ENCODE data around the gene OR2T5. TPM values are rescaled to one million over a fixed set of nuclear protein-coding genes. Genes with fewer than 3 reads are reported as not detected.

The OR2T5 gene, protein sequence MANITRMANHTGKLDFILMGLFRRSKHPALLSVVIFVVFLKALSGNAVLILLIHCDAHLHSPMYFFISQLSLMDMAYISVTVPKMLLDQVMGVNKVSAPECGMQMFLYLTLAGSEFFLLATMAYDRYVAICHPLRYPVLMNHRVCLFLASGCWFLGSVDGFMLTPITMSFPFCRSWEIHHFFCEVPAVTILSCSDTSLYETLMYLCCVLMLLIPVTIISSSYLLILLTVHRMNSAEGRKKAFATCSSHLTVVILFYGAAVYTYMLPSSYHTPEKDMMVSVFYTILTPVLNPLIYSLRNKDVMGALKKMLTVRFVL
- not detected in 2 replicates for total RNA-seq (2014; rRNA removed; shearing (Covaris generic))

DNA sequence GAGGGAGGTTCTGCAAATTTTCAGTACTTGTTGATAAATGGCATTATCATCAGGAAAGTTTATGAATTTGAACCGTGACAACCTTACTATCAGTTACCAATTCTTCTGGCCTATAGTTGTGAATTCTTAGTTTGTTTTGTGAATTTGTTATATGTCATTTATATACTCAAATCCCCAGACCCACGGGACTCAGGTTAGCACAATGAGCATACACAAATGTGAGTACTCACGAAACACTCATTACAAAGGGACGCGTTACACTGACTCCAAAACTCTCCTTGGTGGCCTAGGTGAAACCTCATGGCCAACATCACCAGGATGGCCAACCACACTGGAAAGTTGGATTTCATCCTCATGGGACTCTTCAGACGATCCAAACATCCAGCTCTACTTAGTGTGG, at the start of gene OR2T5:
OR2T5 (plus strand) TSS at position 301 of the 400 bp plus-strand sequence; CDS start at position 301, 0 bp downstream.

DNA sequence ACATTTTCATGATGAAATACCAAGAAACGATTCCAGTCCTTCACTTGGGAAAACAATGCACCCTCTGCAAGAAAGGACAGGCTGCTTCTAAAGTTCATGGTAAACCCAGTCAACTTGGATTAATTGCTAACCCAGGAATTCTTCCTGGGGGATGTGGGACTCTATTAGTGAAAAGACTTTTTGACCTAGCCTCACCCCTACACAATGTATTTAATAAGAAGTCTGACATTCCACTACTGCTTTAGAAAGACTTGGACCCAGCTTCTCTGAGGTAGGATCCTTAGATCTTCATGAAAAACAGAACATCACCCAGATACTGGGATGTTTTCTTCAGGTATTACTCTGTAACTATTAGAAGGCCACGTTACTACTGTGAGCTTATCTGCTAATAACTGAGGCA, 43.0 kb upstream of the OR2T5 start, which contains the start of gene OR2T2:
OR2T2 (plus strand) TSS at position 239 of the 400 bp plus-strand sequence. CDS start 7,161 bp downstream, outside the sequence.

GRCh38 chr1:248473051-248473450, 15.3 kb upstream of the OR2T5 start, which contains the start of gene OR2T3:
Gene OR2T3, plus strand, starts transcription at chr1:248473351. Its CDS starts 0 bp downstream, at chr1:248473351.

DNA sequence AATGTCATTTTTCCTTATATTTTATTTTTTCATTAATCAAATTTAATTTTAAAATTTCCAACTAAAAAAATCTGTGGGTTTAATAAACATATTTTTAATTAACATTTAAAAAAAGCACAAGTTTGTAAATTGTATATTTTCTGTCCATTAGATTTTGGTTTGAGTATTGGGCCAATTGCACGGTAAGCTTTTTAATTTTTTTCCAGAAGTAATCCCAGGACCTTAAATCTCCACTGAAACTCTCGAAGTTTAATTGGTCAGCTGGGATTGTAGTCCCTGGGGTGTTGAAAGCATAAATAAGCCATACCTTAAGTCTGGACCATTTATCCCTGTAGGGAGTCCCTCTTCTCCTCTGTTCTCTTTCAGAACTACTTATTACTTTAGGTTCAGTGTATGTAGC, 19.4 kb downstream of the OR2T5 start, which contains the start of gene OR2G6:
OR2G6 (plus strand) TSS at position 301 of the 400 bp plus-strand sequence. CDS start 13,574 bp downstream, outside the sequence.

Other genes with a start within 250 kb of the OR2T5 start
- 0.32 and 0.91 TPM in 2 replicates for gene OR2T33, start 210.6 kb upstream of the OR2T5 start, total RNA-seq (2014; rRNA removed; shearing (Covaris generic))
- not detected in 2 replicates for gene OR2T12, start 185.2 kb upstream of the OR2T5 start, total RNA-seq (2014; rRNA removed; shearing (Covaris generic))
- not detected in 2 replicates for gene OR2M7, start 164.0 kb upstream of the OR2T5 start, total RNA-seq (2014; rRNA removed; shearing (Covaris generic))
- gene OR14C36, start 139.8 kb upstream of the OR2T5 start, total RNA-seq (2014; rRNA removed; shearing (Covaris generic)) = not detected in 2 replicates
- not detected in 2 replicates for gene OR2T4, start 126.9 kb upstream of the OR2T5 start, total RNA-seq (2014; rRNA removed; shearing (Covaris generic))
- not detected in 2 replicates for gene OR2T6, start 112.8 kb upstream of the OR2T5 start, total RNA-seq (2014; rRNA removed; shearing (Covaris generic))
- not detected in 2 replicates for gene OR2T1, start 85.5 kb upstream of the OR2T5 start, total RNA-seq (2014; rRNA removed; shearing (Covaris generic))
- not detected in 2 replicates for gene OR2T2, start 43.0 kb upstream of the OR2T5 start, total RNA-seq (2014; rRNA removed; shearing (Covaris generic))
- gene OR2T3, start 15.2 kb upstream of the OR2T5 start, total RNA-seq (2014; rRNA removed; shearing (Covaris generic)) = not detected in 2 replicates
- gene OR2G6, start 19.5 kb downstream of the OR2T5 start, total RNA-seq (2014; rRNA removed; shearing (Covaris generic)) = not detected in 2 replicates
- gene OR2T29, start 74.2 kb downstream of the OR2T5 start, total RNA-seq (2014; rRNA removed; shearing (Covaris generic)) = not detected in 2 replicates
- gene OR2T34, start 86.2 kb downstream of the OR2T5 start, total RNA-seq (2014; rRNA removed; shearing (Covaris generic)) = not detected in 2 replicates
- gene OR2T10, start 109.1 kb downstream of the OR2T5 start, total RNA-seq (2014; rRNA removed; shearing (Covaris generic)) = not detected in 2 replicates
- not detected in 2 replicates for gene OR2T11, start 146.5 kb downstream of the OR2T5 start, total RNA-seq (2014; rRNA removed; shearing (Covaris generic))
- not detected in 2 replicates for gene OR2T35, start 156.7 kb downstream of the OR2T5 start, total RNA-seq (2014; rRNA removed; shearing (Covaris generic))
- gene OR2T27, start 166.9 kb downstream of the OR2T5 start, total RNA-seq (2014; rRNA removed; shearing (Covaris generic)) = not detected in 2 replicates
- gene OR14I1, start 214.2 kb downstream of the OR2T5 start, total RNA-seq (2014; rRNA removed; shearing (Covaris generic)) = not detected in 2 replicates

Data from A375 (cell line).